Measurements from ENCODE around the gene TENT5D.
"Not testable (repeated sequence)": the region's sequence is repeated elsewhere in the genome, so short reads cannot be mapped to it uniquely, and the experiment has no call there.

TENT5D gene

DNA sequence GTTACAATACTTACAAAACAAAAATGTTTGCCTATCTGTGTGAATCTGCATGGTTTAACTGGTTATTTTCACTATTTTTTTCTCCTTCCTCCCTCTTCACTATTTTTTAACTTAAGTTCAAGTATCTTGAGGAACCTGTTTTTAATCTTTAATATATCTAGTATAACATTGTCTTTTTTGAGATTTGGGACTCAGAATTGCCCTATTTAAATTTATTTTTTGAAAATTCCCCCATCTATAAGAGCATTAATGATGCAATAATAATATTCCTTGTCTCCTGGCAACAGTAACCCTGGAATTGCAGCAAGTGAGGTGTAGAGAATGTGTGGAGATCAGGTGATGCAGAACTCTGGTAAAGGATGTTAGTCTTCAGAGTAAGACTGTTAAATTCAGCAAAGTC is at the start of gene TENT5D:
TSS of gene TENT5D (plus strand) at position 301 of the 400 bp plus-strand sequence. CDS start 22,093 bp downstream, outside the sequence.
- DNase-seq = no peak

DNA sequence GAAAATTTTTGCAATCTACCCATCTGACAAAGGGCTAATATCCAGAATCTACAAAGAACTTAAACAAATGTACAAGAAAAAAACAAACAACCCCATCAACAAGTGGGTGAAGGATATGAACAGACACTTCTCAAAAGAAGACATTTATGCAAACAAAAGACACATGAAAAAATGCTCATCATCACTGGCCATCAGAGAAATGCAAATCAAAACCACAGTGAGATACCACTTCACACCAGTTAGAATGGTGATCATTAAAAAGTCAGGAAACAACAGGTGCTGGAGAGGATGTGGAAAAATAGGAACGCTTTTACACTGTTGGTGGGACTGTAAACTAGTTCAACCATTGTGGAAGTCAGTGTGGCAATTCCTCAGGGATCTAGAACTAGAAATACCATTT is 34.6 kb upstream of the TENT5D start:
- DNase-seq = not testable (repeated sequence)

DNA sequence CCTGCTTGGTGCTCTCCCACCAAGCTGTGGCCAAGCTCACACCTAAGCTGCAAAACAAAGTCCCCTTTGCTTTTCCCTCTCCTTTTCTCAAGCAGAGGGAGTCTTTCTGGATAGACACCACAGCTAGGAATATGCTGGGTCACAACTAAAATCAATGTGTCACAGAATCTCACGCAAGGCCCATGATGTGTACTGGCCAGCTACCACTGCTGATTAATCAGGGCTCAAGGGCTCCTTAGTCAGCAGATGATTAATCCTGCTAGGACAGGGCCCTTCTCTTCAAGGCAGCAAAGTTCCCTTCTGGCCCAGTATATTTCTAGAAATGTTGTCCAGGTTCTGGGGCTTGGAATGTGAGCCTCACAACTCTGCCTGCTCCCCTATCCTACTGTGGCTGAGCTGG is 32.0 kb upstream of the TENT5D start:
- no peak for DNase-seq

DNA sequence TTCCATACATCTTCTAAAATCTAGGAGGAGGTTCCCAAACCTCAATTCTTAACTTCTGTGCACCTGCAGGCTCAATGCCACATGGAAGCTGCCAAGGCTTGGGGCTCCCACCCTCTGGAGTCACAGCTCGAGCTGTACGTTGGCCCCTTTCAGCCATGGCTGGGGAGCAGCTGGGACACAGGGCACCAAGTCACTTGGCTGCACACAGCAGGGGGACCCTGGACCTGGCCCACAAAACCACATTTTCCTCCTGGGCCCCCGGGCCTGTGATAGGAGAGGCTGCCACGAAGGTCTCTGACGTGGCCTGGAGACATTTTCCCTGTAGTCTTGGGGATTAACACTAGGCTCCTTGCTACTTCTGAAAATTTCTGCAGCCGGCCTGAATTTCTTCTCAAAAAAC is 8.2 kb upstream of the TENT5D start:
- no peak for DNase-seq

DNA sequence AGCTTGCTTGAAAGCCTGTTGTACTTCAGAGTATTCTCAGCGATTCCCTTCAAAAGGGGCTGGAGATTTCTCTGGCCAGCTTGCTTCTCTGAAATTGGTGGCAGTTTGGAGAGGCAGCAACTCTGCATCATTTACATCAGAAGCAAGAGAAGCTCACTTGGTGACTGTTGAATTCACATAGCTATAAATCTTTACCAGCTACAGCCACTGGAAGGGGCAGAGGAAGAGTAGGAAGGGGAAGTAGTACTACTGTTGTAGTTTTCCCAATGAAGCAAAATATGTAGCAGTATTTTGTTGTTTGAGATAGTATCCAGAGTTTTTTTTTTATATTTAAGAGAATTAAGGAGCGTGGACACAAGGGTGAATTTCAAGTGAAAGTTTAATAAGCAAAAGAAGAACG is 2.8 kb downstream of the TENT5D start:
- DNase-seq = no peak

DNA sequence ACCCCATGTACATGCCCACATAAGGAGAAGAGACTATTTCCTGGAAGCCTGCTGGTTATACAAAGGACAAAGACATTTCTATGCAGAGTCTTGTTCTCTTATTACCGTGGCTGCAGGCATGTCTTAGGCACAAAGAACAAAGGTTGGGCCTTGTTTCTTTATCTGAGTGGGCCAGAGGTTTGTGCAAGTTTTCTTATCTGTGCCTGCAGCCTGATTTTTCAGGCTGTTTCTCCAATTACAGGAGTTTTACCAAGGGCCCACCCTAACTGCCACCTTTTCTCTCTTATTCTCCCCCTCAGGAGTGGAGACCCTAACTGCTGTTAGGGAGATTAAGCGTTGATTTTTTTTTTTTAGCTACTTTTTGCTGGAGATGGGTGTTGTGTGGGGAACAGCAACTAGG is 3.5 kb downstream of the TENT5D start:
- DNase-seq = no peak

DNA sequence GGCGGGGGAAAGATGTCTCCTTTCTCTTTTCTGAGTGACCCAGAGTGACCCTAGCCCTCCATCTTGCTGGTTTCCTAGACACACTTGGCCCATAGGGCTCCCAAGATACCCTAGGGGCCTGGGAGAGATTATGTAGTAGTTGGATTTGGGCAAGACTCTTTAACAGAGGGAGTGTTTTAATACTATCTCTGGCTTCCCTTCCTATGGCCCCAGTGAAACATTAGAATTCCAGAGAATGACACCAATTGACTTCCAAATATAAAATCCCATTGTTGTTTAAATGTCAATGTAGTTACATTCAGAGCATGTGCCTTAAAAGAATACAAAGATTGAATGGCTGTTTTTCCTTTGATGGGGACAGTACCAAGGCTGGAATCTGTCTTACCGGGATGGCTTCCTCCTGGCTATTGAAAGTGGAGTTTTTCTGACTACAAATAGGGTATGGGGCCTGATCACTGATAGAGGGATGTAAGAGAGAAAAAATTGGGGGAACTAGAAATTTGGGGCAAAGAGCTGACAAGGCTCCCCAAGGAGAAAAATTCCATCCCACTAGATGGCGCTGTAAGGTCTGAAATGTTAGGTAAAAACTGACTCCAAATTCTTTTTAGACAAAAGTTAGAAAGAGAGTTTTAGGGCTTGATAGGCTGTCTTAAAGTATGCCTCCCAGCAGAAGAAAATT is 10.7 kb downstream of the TENT5D start:
- no peak for DNase-seq

DNA sequence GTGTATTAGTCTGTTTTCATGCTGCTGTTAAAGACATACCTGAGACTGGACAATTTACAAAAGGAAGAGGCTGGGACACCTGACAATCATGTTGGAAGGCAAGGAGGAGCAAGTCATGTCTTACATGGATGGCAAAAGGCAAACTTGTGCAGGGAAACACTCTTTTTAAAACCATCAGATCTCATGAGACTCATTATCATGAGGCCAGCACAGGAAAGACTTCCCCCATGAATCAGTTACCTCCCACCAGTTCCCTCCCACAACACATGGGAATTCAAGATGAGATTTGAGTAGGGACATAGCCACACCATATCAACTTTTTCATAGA is 11.2 kb downstream of the TENT5D start:
- no peak for DNase-seq

DNA sequence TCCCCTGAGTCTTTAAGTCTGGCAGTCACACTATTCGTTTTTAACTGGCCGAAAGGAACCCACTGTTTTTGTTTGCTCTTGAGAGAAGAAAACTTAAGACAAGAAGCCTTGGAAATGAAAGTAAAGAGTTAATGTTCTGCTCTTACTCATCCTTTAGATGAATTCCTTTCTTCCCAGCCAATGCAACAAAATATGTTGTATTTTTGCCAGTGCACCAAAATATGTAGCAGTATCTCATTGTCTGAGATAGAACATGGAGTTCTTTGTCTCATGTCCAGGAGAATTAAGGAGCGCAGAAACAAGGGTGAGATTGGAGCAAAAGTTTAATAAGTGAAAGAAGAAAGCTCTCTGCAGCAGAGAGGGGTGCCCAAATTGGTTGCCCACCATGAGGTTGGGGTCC is 12.2 kb downstream of the TENT5D start:
- DNase-seq = no peak

DNA sequence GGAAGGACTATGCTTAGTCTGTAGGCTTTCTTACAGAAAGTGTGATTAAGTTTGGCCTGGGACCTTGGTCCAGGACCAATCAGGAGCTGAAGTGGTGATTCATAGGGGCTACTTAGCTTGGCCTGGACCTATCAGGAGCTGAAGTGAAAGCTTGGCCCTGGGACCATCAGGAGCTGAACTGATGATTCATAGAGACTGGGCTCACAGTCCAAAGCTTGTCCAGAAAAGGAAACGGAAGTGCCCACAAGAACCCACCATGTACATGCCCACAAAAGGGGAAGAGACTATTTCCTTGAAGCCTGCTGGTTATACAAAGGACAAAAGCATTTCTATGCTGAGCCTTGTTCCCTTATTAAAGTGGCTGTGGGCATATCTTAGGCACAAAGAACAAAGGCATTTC is 12.6 kb downstream of the TENT5D start:
- no peak for DNase-seq

DNA sequence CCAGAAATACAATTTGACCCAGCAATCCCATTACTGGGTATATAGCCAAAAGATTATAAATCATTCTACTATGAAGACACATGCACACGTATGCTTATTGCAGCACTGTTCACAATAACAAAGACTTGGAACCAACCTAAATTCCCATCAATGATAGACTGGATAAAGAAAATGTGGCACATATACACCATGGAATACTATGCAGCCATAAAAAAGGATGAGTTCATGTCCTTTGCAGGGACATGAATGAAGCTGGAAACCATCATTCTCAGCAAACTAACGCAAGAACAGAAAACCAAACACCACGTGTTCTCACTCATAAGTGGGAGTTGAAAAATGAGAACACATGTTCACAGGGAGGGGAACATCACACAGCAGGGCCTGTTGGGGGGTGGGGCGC is 47.9 kb downstream of the TENT5D start:
- DNase-seq = not testable (repeated sequence)

DNA sequence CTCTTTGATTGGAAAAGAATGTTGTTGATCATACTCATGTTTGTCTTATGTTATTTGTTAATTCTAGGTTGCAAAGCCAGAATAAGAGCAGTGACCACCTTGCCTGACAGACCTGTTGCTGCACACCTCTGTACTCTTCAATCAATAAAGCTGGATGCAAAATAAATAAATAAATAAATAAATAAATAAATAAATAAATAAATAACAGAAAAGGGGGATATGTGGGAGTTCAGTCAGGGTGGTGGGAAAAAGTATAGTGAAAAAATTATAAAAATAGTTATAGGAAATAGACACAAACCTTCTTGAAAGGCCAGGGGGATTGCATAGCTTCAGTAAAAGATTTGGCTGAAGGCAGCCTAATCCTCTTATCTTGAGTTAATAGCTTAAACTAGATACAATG is 51.3 kb downstream of the TENT5D start:
- DNase-seq = no peak

DNA sequence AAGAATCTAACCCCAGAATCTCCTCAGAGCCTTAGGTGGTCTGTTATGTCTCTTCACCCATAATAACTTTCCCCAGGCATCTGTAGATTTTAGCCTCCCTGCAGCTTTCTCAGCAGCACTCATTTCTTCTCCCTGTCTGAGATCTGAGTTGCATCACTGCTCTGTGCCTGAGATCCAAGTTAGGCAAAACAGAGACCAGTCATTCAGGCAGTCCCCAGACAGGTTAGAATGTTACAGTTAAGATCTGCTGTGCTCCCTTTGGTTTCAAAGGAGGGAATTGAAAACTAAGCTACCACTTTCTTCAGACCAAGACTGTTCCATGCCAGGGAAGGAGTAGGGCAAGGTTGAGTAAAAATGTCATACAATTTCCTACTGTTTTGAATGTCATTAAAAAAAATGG is 65.3 kb downstream of the TENT5D start:
- DNase-seq = no peak

DNA sequence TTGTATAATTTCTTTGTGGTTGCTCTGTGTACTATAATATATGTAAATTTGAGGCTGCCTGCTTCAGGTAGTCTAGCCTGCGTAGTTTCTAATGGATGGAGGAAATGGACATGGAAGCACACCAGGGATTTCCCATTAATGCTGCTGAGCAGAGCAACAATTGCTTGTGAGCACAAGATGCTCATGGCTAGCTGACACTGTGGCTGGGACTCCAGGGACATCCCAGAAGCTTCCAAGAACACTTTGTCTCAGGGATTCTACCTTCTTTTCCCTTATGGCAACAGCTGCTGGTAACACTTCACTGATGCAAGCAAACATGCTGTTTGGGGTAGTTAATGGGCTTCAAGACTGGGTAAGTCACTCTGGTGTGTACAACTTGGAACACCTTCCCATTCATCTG is 66.1 kb downstream of the TENT5D start:
- DNase-seq = no peak

DNA sequence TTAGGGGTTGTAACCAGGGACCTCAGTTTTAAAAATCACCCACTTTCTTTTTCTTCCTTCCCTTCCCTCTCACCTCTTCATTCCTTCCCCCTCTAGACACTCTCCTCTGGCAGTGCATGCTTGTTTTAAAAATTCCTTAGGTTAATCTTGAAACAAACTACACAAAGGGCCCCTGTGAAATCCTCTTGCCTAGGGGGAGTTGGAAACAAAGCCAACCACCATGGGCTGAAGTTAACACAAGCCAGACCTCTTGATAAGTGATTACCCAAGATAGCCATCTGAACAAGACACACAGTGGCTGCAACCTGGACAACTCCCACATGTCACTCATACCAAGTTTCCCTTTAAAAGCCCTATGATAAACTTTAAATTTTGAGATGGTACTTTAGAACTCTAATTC is 68.9 kb downstream of the TENT5D start:
- no peak for DNase-seq
